WTC11 (cell line): ENCODE data around the gene ABCA13.

Source experiments
- ATF2 ChIP-seq: sonication (generic); formaldehyde crosslinking; IDR thresholded peaks from 2 replicates; pipeline ENCODE4 v1.8.1; 2022; ENCODE audit warnings: low read depth, missing genetic modification reagents, borderline replicate concordance
- EMX1 ChIP-seq: fragments of 250-450 bp; sonication (Bioruptor Pico); IDR thresholded peaks from 2 replicates; pipeline ENCODE4 v1.8.0; 2021; ENCODE audit warnings: mild to moderate bottlenecking
- FOXJ3 ChIP-seq: sonication (generic); formaldehyde crosslinking; IDR thresholded peaks from 2 replicates; pipeline ENCODE4 v1.9.0; 2021; ENCODE audit warnings: missing genetic modification reagents, mild to moderate bottlenecking, borderline replicate concordance
- TEAD4 ChIP-seq: sonication (generic); formaldehyde crosslinking; IDR thresholded peaks from 2 replicates; pipeline ENCODE4 v1.8.0; 2022; ENCODE audit warnings: mild to moderate bottlenecking, missing genetic modification reagents
- TF ChIP-seq, protein P1 (sequence below): fragments of 200-600 bp; IDR thresholded peaks from 2 replicates; pipeline ENCODE4 v1.8.0; 2022; ENCODE audit warnings: antibody characterized with exemption

GRCh38 chr7:48183965-48184364 lies 12.7 kb downstream of the ABCA13 start:
- TF ChIP-seq ATF2 (CRISPR knock-in tag) (no peak), EMX1 (CRISPR knock-in tag) (no peak), FOXJ3 (CRISPR knock-in tag) (no peak), TEAD4 (no peak)
- TF ChIP-seq, protein P1, sequence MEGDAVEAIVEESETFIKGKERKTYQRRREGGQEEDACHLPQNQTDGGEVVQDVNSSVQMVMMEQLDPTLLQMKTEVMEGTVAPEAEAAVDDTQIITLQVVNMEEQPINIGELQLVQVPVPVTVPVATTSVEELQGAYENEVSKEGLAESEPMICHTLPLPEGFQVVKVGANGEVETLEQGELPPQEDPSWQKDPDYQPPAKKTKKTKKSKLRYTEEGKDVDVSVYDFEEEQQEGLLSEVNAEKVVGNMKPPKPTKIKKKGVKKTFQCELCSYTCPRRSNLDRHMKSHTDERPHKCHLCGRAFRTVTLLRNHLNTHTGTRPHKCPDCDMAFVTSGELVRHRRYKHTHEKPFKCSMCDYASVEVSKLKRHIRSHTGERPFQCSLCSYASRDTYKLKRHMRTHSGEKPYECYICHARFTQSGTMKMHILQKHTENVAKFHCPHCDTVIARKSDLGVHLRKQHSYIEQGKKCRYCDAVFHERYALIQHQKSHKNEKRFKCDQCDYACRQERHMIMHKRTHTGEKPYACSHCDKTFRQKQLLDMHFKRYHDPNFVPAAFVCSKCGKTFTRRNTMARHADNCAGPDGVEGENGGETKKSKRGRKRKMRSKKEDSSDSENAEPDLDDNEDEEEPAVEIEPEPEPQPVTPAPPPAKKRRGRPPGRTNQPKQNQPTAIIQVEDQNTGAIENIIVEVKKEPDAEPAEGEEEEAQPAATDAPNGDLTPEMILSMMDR: no peak
